ENCODE data around the gene CPNE6.

The CPNE6 gene

DNA sequence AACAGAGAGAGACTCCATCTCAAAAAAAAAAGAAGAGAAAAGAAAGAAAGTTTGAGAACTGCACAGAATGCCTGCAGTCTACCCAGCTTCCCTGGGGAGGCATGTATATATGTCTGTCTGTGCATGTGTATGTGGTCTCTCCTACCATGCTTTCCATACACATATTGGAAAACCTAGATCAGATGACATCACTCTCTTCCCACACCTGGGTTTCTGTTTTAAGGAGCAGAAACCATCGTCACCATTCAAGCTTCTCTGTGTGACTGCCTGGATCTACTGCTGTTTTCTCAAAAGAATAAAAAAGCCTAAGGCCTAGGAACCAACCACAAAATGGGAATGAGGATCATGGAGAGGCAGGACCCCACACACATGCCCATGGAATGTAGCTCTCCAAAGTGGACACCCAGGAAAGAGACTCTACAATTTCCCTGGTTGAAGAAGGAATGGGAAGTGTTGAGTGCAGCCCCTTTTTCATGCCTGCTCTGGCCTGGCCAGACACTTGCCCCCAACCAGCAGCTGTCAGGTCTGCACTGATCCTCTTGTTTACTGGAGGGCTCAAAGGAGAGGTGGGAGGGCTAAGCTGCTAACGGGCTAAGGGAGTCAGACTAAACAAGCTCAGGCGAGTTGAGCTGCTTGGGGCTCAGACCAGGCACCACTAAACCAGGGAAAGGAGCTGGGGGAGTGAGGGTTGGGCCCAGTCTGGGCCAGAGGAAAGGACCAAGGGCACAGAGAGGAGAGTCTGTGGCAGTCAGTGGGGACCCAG lies 15.0 kb downstream of the CPNE6 start:
- DNase-seq (ENCODE audit: low spot score): peak; percentile 75

DNA sequence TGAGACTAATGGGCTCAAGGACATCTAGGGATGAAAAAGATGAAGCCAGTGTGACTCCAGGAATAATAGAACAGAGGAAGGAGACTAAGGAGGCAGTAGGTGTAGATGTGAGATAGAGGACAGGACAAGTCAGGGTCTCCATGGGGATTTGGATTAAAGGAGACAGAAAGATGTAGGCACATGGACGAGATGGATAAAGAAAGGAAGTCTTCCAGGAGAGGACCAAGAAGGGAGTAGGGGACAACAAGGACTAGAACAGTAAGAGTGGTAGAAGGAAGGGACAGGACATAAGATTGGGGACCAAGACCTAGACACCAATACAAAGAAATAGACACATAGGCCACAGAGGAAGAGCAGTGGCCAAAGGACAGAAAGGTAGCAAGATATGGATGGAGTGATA lies 15.6 kb downstream of the CPNE6 start:
- no peak for DNase-seq (ENCODE audit: low spot score)

DNA sequence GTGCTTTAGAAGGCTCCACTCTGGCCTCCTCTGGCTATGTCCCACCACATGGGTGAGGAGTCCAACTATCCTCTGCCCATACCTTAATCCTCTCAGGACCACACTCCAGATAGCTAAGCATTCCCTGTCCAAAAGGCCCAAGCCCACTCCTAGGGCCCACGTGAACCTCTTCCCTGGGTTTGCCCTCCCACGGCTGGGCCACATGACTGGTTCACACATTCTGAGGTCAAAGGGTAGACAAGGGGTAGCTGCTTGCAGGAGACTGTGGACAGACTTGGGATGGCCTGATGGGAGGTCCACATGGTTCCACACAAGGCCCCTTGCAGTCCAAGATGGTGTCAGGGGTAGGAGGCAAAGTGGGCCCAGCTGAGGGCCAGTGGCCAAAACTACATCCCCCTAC lies 16.7 kb downstream of the CPNE6 start:
- DNase-seq (ENCODE audit: low spot score): no peak

DNA sequence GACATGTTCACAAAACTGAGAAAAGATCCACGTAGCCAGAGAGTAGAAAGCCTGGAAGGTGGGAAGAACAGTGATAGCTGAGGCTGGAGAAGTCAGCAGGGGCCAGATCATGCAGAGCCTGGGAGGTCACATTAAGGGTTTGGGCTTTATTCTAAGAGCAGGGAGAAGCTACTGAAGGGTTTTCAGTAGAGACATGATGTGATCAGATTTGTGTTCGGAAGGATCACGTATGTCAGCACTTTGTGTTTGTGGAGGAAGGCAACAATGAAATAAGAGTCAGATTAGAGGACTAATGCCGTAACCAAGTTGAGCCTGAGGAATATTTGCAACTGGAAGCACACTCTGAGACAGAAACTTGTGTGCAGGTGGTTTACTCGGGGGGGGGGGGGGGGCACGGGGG lies 18.5 kb downstream of the CPNE6 start:
- DNase-seq (ENCODE audit: low spot score): no peak

DNA sequence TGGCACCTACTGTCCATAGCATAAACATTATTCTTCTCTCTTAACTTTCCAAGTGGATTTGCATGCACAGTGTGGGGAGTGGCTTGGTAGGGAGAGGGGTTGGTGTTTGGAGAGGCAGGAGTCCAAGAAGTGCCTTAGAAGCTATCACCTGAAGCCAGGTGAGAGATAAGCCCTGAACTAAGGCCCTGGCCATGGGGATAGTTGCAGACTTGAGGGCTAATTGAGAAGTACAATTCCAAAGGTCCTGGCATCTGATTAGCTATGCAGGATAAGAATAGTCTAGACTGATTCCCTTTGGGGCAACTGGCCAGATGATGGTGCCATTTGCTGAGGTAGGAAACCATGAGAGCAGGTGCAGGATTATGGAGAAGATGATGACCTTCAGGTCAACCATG lies 20.7 kb downstream of the CPNE6 start:
- DNase-seq (ENCODE audit: low spot score): no peak

DNA sequence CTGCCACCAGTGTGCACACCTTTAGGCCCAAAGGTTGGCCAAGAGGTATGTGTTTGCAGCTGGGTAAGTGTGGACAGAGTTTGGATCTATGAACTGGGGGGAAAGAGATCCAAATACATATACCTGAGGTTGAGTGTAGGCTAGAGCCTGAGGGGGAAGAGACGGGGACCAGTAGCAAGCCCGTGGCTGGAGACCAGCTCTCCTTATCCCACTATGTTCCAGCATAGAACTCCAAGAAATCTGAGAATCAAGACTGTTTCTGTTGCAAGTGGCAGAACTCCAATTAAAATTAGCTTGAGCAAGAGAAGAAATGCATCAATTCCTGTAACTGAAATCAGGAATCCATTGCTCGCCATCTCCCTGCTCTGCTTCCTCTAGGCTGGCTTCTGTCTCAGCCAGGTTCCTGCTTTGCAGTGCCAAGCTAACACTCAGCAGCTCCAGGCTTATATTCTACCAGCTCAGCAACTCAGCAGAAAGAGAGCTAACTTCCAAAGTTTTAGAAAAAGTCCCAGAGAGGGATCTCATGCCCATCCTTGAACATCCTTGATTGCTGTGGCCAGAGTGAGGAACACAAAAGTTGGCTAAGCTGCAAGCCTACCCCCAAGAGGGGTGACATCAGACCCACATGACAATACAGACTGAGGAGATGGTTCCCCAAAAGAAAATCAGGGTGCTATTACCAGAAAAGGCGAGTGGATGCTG lies 21.3 kb downstream of the CPNE6 start:
- DNase-seq (ENCODE audit: low spot score): no peak

DNA sequence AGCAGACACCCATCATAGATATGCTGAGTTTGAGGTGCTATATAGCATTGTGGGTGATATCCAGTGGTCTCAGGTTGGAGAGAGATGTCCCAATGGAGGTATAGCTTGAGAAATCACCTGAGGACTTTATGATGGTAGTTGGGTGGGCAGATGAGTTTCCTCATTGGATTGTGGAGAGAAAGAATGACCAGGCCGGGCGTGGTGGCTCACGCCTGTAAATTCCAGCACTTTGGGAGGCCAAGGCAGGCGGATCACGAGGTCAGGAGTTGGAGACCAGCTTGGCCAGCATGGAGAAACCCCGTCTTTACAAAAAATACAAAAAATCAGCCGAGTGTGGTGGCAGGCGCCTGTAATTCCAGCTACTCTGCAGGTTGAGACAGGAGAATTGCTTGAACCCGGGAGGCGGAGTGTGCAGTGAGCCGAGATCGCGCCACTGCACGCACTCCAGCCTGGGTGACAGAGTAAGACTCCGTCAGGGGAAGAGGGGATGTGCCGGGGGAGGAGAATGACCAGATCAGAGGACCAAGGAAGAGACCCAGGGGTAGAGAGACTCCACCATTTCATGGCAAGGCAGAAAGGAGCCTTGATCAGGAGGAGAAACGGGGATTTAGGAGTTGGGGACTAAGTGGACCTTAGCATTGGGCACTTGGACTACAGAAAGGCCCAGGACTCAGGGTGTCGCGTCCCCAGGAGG lies 22.0 kb downstream of the CPNE6 start:
- no peak for DNase-seq (ENCODE audit: low spot score)

DNA sequence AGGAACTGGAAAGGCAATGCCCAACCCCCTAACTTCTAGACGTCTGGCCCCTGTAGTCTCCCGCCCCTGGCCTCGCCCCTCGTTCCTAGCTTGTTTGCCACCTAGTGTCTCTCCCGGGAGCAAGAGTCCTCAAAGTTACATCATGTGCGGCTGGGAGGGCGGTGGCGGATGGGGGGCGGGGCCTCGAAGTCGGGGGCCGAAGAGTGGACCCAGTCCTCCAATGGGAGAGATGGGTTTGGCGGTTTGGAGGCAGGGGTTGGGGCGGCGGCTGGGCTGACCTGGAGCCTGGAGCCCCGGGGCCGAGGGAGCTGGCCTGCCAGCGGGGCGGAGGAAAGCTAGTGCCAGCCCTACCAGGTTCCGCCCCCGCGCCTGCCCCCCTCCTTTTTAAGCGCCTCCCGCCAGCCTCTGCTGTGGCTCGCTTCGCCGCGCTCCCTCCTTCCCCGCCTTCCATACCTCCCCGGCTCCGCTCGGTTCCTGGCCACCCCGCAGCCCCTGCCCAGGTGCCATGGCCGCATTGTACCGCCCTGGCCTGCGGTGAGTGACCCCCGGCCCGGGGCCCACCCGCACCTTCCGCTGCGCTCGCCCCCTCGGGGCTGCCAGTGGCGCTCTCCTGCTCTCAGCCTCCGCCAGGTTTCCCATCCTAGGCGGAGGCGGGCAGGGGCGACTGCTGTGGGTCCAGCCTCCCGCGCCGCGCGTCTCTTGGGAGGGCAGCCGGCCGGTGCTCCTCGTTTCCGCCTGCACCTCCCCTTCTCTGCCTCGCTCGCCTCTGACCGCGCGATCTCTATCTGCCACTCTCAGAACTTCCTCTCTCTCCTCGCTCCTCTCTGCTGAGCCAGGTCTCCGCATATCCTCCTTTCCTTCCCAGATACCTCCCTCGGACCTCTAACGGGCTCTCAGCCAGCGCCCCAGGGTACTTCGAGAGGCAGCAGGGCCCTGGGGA lies 22.8 kb downstream of the CPNE6 start, which contains the start of gene PCK2:
Gene PCK2, plus strand, starts transcription at position 411 of the 940 bp plus-strand sequence. Its CDS starts 95 bp downstream, at position 506.
- peak; percentile 96 for DNase-seq (ENCODE audit: low spot score)

DNA sequence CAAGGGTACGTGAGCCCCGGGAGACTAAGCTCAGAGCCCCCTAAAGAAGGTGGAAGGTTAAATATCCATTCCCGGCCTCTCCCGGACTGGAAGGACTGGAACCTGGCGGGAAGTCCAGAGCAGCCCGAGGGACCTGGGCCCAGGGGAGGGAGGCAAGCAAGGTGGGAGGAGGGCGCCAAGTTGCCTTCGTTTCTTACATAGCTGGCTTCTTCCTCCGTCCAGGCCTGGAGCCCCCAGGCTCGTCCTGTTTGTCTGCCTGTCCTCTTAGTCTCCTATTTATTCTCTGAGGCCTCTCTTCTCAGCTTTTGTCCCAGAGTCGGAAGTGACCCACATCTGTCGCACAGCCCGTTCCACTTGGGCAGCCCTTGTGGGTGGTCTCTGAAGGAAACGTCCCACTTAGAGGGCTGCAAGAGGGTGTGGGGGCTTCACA lies 23.5 kb downstream of the CPNE6 start:
- no peak for DNase-seq (ENCODE audit: low spot score)

DNA sequence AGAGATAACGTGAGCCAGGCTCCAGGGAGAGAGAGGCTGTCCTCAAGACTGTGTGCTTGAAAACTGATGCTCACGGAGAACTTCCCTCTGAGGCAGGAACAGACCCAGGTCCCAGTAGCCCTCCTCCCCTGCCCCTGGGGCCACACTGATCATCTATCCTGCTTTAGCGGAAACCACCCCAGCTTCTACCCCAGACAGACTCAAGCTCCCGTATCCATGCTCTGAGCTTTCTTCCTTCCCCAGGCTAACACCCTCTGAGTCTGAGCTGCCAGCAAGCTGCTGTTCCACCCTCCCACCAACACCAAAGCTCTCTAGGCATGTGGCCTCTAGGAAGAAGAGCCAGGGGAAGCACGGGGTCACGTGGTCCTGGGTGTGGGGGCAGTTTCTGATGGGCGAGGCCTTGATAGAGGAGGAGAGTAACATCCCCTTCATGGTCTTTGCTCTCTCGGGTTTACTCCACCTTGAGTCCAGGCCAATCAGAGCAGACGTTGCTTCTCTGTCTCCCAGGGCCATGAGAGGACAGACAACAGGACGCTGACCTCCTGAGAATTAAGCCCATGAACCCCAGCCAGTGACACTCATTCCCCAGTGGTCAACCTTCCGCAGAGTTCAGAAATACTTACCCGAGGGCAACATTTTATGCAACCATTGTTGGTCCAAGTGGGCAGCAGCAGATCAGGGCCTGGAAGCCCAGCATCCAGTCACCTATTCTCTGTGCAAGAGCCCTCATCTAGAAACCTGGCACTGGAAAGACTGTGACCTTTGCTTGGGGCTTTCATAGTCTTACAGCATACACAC lies 24.1 kb downstream of the CPNE6 start:
- peak; percentile 68 for DNase-seq (ENCODE audit: low spot score)

DNA sequence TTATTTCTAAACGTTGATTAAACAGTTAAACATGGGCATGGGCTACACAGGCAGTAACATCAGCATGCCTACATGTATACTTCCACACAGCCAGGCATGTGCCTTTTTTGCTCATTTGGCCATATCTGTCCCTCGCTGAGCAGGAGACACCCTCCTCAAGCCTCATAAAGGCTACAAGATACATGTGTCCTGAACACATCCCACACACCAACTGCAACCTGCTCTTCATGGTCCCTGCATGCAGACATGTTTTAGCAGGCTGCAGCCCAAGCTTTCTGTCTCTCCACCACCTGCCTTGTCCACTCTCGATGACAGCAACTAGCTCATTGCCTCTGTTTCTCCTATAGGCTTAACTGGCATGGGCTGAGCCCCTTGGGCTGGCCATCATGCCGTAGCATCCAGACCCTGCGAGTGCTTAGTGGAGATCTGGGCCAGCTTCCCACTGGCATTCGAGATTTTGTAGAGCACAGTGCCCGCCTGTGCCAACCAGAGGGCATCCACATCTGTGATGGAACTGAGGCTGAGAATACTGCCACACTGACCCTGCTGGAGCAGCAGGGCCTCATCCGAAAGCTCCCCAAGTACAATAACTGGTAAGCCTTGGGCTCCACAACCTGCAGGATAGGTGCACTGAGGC lies 25.3 kb downstream of the CPNE6 start:
- no peak for DNase-seq (ENCODE audit: low spot score)

DNA sequence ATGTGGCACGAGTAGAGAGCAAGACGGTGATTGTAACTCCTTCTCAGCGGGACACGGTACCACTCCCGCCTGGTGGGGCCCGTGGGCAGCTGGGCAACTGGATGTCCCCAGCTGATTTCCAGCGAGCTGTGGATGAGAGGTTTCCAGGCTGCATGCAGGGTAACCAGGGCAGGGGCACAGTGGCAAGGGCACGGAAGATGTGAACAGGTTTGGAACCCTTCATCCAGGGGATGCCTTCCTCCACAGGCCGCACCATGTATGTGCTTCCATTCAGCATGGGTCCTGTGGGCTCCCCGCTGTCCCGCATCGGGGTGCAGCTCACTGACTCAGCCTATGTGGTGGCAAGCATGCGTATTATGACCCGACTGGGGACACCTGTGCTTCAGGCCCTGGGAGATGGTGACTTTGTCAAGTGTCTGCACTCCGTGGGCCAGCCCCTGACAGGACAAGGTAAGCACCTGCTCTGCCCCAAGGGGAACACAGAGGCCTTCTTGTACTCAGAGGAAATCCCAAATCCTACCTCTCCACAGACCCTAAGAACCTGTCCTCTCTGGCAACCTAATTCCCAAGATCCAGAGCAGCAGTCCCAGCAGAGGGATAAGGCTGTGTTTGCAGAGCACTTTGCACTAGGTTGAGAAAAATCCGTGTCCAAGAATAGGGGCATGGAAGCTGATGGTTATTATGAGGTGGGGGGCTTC lies 27.0 kb downstream of the CPNE6 start:
- DNase-seq (ENCODE audit: low spot score): no peak

DNA sequence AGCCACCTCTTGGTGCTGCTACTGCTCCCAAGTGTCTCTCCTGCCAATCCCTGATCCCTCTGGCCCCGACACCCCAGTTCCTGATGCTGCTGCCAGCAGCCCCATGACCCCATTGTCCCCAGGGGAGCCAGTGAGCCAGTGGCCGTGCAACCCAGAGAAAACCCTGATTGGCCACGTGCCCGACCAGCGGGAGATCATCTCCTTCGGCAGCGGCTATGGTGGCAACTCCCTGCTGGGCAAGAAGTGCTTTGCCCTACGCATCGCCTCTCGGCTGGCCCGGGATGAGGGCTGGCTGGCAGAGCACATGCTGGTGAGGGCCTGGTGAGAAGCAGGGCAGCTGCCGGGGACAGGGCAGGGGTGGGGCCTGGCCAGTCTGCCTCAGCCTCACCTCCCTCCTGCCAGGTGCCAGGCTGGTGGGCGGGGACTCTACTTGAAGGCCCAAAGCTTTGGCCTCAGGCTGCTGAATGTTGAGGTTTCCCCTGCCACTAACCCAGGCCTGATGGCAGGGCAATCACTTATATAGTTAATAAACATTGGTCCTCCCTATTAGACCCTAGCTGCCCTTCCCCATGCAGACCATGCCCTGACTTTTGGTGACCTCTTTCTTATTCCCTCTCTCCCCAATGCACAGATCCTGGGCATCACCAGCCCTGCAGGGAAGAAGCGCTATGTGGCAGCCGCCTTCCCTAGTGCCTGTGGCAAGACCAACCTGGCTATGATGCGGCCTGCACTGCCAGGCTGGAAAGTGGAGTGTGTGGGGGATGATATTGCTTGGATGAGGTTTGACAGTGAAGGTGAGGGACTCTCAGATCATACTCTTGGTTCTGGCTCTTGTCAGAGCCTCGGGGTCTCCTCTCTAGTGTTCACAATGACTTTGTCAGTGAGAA lies 27.8 kb downstream of the CPNE6 start:
- no peak for DNase-seq (ENCODE audit: low spot score)

DNA sequence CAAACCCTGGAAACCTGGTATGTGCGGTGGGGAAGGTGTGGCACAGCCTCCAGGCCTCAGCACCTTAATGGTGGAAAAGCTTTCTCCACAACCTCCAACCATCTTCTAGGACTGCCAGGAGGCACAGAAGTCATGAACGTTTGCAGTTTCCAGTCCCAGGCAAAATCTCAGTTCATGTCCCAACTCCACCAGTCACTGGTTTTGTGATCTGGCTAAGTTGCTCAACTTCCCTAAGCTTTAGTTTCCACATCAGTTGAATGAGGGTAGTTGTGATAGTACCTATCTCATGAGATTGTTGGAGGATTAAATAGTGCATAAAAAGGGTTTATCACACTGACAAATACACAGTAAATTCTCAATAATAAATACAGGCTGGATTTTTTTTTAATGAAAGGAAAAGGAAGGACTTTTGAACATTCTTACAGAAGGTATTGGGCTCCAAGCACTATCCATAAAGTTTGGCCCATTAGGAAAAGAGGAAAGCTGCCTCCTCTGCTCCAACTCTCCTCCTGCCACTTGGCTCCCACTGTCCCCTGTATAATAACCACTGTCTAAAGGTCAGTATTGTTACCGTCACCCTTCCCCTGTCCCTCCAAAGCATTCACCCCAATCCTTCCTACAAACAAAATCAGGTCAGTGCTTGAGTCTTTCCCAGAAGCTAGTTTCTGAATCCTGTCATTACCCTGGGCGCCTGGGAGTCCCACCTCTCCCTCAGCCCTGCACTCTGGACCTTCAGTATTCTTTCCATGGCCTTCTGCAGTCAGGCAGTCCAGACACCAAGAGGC lies 29.0 kb downstream of the CPNE6 start:
- DNase-seq (ENCODE audit: low spot score): no peak

DNA sequence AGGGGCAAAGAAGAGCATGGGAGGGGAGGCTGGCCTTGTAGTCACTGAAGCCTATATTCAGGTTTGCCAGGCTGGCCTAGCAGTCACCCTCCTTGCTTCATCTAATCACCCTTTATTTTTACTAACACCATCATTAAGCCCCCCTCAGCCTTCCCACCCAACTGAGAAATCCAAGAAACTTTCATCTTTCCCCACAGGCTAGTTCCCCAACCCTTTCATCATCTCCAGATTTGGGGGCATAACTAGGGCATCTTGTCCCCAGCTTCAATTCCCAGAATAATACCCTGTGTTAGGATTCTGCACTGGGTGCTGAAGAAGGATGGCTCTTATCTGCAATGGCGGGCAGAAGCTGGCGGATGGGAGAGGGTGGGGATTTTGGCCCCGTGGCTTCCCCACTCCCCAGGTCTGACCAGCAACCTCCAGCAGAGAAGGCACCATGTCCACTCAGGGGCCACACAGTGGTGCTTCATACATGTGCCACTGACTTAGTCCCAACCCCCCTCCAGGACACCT lies 29.7 kb downstream of the CPNE6 start:
- no peak for DNase-seq (ENCODE audit: low spot score)

DNA sequence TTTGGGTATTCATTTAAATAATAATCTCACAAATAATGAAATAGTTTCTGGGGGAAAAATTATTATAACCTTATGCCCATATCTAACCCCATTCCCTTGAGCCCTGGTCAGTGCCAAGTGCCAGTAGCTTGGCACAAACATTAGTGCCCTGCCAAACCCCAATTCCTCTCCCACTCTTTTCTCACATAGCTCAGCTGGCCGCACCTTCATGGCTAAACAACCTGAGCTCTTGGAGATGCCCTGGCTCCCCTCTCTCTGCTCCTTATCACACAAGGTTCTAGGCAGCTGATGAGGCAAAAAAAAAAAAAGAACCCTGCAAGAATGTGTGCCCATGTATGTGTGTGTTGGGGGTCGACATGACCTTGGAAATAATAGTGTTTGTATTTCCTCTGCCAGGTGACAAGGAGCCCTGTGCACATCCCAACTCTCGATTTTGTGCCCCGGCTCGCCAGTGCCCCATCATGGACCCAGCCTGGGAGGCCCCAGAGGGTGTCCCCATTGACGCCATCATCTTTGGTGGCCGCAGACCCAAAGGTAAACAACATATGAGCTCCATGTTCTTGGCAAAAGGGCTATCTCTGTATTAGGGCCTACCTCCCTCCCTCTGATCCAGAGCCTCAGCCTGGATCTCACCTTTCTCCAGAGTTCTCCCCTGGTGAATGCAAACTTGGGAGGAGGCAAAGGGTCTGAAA lies 31.1 kb downstream of the CPNE6 start:
- no peak for DNase-seq (ENCODE audit: low spot score)

DNA sequence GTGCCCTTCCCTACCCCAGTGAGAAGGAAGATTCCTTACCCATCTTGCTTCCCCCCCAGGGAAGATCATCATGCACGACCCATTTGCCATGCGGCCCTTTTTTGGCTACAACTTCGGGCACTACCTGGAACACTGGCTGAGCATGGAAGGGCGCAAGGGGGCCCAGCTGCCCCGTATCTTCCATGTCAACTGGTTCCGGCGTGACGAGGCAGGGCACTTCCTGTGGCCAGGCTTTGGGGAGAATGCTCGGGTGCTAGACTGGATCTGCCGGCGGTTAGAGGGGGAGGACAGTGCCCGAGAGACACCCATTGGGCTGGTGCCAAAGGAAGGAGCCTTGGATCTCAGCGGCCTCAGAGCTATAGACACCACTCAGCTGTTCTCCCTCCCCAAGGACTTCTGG lies 32.1 kb downstream of the CPNE6 start:
- DNase-seq (ENCODE audit: low spot score): no peak

All from D341Med (cell line).